GM06990 (cell line): Measurements from ENCODE around the gene POU4F3.

ENCODE experiments used
- DNase-seq: peaks from one replicate; pipeline ENCODE4 v3.0.0-alpha.2; 2011; ENCODE audit not compliant: insufficient read length; ENCODE audit errors: extremely low read depth
- H3K27me3 ChIP-seq: replicated peaks from 2 replicates; pipeline ENCODE4 v1.6.0; 2011; ENCODE audit warnings: low read length; ENCODE audit not compliant: control insufficient read depth, insufficient read depth
- H3K36me3 ChIP-seq: 2 replicates; pipeline ENCODE4 v1.5.1; 2011; ENCODE audit warnings: low read length; ENCODE audit not compliant: control insufficient read depth, insufficient read depth
- H3K4me3 ChIP-seq: replicated peaks from 2 replicates; pipeline ENCODE4 v1.5.1; 2011; ENCODE audit warnings: low read depth, mild to moderate bottlenecking, control low read depth, low read length
- TF ChIP-seq, protein P1 (sequence below): IDR thresholded peaks from 2 replicates; pipeline ENCODE4 v1.5.1; 2011; ENCODE audit warnings: low read length, control low read depth, mild to moderate bottlenecking, inconsistent platforms; ENCODE audit not compliant: insufficient read depth, poor library complexity, severe bottlenecking

Gene POU4F3

DNA sequence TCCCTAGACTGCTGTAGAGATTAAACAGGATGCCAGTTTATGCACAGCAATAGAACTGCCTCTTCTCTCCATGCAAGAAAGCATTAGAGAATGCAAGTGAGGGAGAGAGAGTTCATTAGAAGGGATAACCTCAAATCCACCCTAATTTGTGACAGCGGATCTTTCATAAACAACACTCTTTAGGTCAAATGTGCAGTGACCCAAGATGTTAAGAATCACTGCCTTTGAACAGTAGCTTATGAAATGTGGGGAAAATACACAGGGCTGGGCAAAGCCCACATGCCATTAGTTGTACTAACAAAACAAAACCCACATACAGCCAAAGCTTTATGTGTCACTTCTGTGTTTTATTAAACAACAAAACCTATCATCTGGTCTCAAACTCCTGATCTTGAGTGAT is 36.2 kb upstream of the POU4F3 start:
- TF ChIP-seq, protein P1, sequence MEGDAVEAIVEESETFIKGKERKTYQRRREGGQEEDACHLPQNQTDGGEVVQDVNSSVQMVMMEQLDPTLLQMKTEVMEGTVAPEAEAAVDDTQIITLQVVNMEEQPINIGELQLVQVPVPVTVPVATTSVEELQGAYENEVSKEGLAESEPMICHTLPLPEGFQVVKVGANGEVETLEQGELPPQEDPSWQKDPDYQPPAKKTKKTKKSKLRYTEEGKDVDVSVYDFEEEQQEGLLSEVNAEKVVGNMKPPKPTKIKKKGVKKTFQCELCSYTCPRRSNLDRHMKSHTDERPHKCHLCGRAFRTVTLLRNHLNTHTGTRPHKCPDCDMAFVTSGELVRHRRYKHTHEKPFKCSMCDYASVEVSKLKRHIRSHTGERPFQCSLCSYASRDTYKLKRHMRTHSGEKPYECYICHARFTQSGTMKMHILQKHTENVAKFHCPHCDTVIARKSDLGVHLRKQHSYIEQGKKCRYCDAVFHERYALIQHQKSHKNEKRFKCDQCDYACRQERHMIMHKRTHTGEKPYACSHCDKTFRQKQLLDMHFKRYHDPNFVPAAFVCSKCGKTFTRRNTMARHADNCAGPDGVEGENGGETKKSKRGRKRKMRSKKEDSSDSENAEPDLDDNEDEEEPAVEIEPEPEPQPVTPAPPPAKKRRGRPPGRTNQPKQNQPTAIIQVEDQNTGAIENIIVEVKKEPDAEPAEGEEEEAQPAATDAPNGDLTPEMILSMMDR = no peak
- no peak for DNase-seq
- H3K36me3 ChIP-seq = no peaks in the 10 kb centered on the region
- no peaks in the 10 kb centered on the region for H3K27me3 ChIP-seq
- no peak overlapping the region for H3K4me3 ChIP-seq

DNA sequence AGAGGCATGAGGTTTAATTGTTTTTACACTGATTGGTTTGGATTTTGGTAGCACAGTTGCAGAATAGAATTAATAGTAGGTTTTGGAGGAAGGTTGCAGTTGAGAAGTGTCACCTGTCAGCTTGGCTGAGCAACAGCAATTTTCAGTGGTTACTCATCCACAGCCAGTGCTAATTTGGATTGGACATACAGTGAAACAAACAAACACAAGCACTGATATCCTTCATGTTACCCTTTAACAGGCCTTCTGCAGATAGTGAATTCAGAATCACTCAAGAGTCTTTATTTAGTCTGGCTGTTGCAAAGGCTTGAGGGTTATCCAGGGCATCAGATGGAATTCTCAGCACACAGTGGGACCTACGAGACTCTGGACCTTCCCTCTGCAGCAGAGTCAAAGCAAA is 31.8 kb upstream of the POU4F3 start:
- H3K36me3 ChIP-seq = no peaks in the 10 kb centered on the region
- H3K27me3 ChIP-seq = no peaks in the 10 kb centered on the region
- TF ChIP-seq, protein P1 = no peak
- H3K4me3 ChIP-seq = no peak overlapping the region
- DNase-seq = no peak

DNA sequence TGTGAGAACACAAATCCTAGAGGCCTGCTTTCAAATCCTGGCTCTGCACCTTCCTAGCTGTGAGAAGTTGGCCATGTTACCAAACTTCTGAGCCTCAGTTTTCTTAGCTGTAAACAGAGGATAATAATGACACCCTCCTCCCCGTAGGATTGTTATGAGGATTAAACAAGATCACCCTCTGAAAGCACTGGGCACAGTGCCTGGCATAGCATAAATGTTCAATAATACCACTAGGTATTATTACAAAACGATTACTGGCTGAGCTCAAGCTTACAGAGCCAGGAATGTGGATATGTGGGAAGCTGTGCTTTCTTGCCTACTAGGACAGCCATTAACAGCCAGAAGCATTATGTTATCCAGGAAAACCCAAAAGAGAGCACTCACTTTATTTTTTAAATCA is 30.8 kb upstream of the POU4F3 start:
- TF ChIP-seq, protein P1 = no peak
- Histone ChIP-seq H3K36me3 (no peaks in the 10 kb centered on the region), H3K4me3 (no peak overlapping the region), H3K27me3 (no peaks in the 10 kb centered on the region)
- no peak for DNase-seq

DNA sequence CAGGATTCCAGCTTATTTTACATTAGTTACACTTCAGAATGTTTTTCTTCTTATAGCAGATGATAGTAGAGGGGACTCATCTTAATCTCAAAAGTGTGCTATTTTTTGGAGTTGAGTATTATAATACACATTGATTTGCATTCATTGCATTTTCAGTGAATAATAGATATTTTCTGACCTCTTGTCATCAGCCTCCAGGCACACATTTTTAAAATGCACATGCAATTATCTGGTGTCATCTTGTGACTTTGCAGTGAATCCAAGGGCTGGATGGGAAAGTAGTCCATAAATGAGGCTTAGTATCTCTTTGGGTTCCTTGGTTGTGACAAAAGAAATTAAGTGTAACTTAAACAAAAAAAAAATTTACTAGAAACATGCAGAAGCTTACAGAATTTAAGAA is 28.1 kb upstream of the POU4F3 start:
- Histone ChIP-seq H3K4me3 (no peak overlapping the region), H3K36me3 (no peaks in the 10 kb centered on the region), H3K27me3 (no peaks in the 10 kb centered on the region)
- TF ChIP-seq, protein P1 = no peak
- no peak for DNase-seq

DNA sequence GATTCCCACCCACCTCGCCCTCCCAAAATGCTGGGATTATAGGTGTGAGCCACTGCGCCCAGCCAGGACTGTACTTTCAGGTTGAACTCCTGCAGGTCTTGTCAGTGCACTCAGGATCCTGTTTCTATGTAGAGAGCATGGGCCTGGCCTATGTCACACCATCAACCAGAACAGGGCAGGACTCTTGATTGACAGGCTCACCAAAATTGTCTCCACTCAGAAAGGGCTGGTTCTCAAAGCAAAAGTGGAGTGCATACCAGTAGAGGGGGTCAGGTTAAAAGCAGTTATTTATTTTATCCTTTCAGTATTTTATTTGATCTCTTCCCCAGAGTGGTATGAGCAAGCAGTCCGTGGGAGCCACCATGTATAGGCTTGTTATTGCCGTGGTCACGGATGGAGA is 27.4 kb upstream of the POU4F3 start:
- Histone ChIP-seq H3K36me3 (no peaks in the 10 kb centered on the region), H3K27me3 (no peaks in the 10 kb centered on the region), H3K4me3 (no peak overlapping the region)
- no peak for DNase-seq
- TF ChIP-seq, protein P1 = no peak

DNA sequence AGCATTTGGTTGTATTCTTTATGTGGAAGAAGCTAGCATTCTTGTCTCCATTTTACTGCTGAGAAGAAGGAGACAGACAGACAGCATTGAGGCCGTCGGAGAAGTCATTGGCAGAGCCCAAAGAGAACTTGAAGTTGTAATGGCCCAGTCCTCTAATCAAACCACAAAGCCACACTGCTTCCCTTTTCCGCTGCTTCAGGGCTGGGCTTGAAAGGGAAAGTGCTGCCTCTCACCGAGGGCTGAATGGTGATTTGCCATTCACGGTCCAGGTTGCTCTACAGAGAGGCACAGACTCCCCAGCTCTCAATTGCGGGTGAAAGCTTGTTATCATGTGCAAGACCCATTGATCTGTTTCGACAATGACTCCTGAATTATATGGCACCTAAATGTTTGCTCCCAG is 25.6 kb upstream of the POU4F3 start:
- Histone ChIP-seq H3K36me3 (no peaks in the 10 kb centered on the region), H3K4me3 (no peak overlapping the region), H3K27me3 (no peaks in the 10 kb centered on the region)
- DNase-seq = no peak
- TF ChIP-seq, protein P1 = no peak
